AG04450 (cell line): Measurements from ENCODE around the gene TCERG1L. TPM values are rescaled to one million over a fixed set of nuclear protein-coding genes. Genes with fewer than 3 reads are reported as not detected.

Experiments used
- CTCF ChIA-PET: fragments of 300-600, 350-600 bp; formaldehyde crosslinking; extraction: SDS; loops from one replicate; lab custom pipeline; 2022; ENCODE audit warnings: antibody characterized with exemption, inconsistent platforms; lab: Charles Lee
- POLR2A ChIA-PET: fragments of 350-600 bp; formaldehyde crosslinking; extraction: SDS; loops from one replicate; lab custom pipeline; 2021; ENCODE audit warnings: antibody characterized with exemption, inconsistent platforms; lab: Yijun Ruan, JAX
- DNase-seq: peaks from one replicate; pipeline ENCODE4 v3.0.0-alpha.2; 2011; ENCODE audit warnings: low read depth, low spot score
- H3K27ac ChIP-seq: one replicate; pipeline ENCODE4 v1.5.1; 2012; ENCODE audit warnings: low read depth, low read length, control low read depth
- H3K27me3 ChIP-seq: one replicate; pipeline ENCODE4 v1.6.0; 2012; ENCODE audit warnings: low read length; ENCODE audit not compliant: control insufficient read depth, insufficient read depth
- H3K4me3 ChIP-seq: 2 replicates; pipeline ENCODE4 v1.5.1; 2011; ENCODE audit warnings: mild to moderate bottlenecking, low read depth, low read length, control low read depth
- H3K9me3 ChIP-seq: 2 replicates; pipeline ENCODE4 v1.5.1; 2012; ENCODE audit warnings: low read length; ENCODE audit not compliant: control insufficient read depth, insufficient read depth
- CTCF ChIP-seq: IDR thresholded peaks from 2 replicates; pipeline ENCODE4 v1.5.1; 2011; ENCODE audit warnings: low read depth, low read length, control low read depth, inconsistent platforms
- polyA plus RNA-seq: library from polyadenylated mRNA; depleted of rRNA; stranded (reverse); fragments of >200 nt; gene quantifications from 2 replicates; pipeline ENCODE4 v1.2.3, GENCODE V29; 2011

The TCERG1L gene
- polyA plus RNA-seq, 1 experiment = not detected

GRCh38 chr10:131084791-131085090 is 226.8 kb downstream of the TCERG1L start:
- peaks cover 94% of the 10 kb centered on the region for H3K9me3 ChIP-seq
- DNase-seq = no peak
- ChIA-PET POLR2A (no interaction called here), CTCF (no interaction called here)
- no peak overlapping the region for H3K27ac ChIP-seq
- no peaks in the 10 kb centered on the region for H3K27me3 ChIP-seq
- H3K4me3 ChIP-seq = no peak overlapping the region
- TF ChIP-seq CTCF = no peak

- ChIA-PET CTCF (no interaction called here), POLR2A (no interaction called here)
- Histone ChIP-seq H3K27ac (no peak overlapping the region), H3K4me3 (no peak overlapping the region), H3K9me3 (peaks cover 94% of the 10 kb centered on the region), H3K27me3 (no peaks in the 10 kb centered on the region)
- TF ChIP-seq CTCF = no peak
- DNase-seq = no peak
Observed at GRCh38 chr10:131083915-131084790, 227.4 kb downstream of the TCERG1L start.

- H3K4me3 ChIP-seq = no peak overlapping the region
- POLR2A ChIA-PET = no interaction called here
- TF ChIP-seq CTCF = no peak
- no peak for DNase-seq
- no peaks in the 10 kb centered on the region for H3K27me3 ChIP-seq
- CTCF ChIA-PET = no interaction called here
- peaks cover 94% of the 10 kb centered on the region for H3K9me3 ChIP-seq
- H3K27ac ChIP-seq = no peak overlapping the region
Observed at GRCh38 chr10:131082991-131083481, 228.5 kb downstream of the TCERG1L start.

GRCh38 chr10:131082201-131082850 is 229.2 kb downstream of the TCERG1L start:
- H3K27me3 ChIP-seq = no peaks in the 10 kb centered on the region
- no peak for DNase-seq
- ChIA-PET CTCF (no interaction called here), POLR2A (no interaction called here)
- peaks cover 93% of the 10 kb centered on the region for H3K9me3 ChIP-seq
- TF ChIP-seq CTCF = no peak
- no peak overlapping the region for H3K4me3 ChIP-seq
- H3K27ac ChIP-seq = no peak overlapping the region

GRCh38 chr10:131081786-131082185 is 229.7 kb downstream of the TCERG1L start:
- no peaks in the 10 kb centered on the region for H3K27me3 ChIP-seq
- no peak for TF ChIP-seq CTCF
- POLR2A ChIA-PET = no interaction called here
- peaks cover 94% of the 10 kb centered on the region for H3K9me3 ChIP-seq
- CTCF ChIA-PET = no interaction called here
- H3K27ac ChIP-seq = no peak overlapping the region
- no peak for DNase-seq
- no peak overlapping the region for H3K4me3 ChIP-seq
